Uterus (tissue), 4 donors: ENCODE data around the gene TRPM1. TPM values are rescaled to one million over a fixed set of nuclear protein-coding genes. Genes with fewer than 3 reads are reported as not detected.

Experiments used
- DNase-seq, 2 donors: peaks; one replicate each; pipeline ENCODE4 v3.0.0-alpha.2; 2019 to 2020
- H3K27ac ChIP-seq, 2 donors: fragments of 200-600 bp; sonication (generic); 1 replicate in 1 of 2; 2 replicates in 1 of 2; pipeline ENCODE4 v1.5.1; 2016 to 2018
- H3K27me3 ChIP-seq, 2 donors: fragments of 200-600 bp; sonication (generic); one replicate each; pipeline ENCODE4 v1.5.1; 2018 to 2019; ENCODE audit warnings: control low read depth in 1 of 2
- H3K36me3 ChIP-seq, 2 donors: fragments of 200-600 bp; sonication (generic); one replicate each; pipeline ENCODE4 v1.5.1; 2019; ENCODE audit warnings: control low read depth in 1 of 2
- H3K4me1 ChIP-seq, 2 donors: fragments of 200-600 bp; sonication (generic); one replicate each; pipeline ENCODE4 v1.5.1; 2018 to 2019; ENCODE audit warnings: control low read depth in 1 of 2
- H3K4me3 ChIP-seq, 2 donors: fragments of 200-600 bp; sonication (generic); 1 replicate in 1 of 2; 2 replicates in 1 of 2; pipeline ENCODE4 v1.5.1; 2018 to 2019; ENCODE audit warnings: mild to moderate bottlenecking in 1 of 2
- H3K9me3 ChIP-seq, 2 donors: fragments of 200-600 bp; sonication (generic); one replicate each; pipeline ENCODE4 v1.5.1; 2019; ENCODE audit warnings: control low read depth in 1 of 2
- POLR2A ChIP-seq, 2 donors: fragments of 450-650 bp; IDR thresholded peaks; one replicate each; pipeline ENCODE4 v1.6.1; 2016; ENCODE audit warnings: antibody characterized with exemption in 2 of 2, mild to moderate bottlenecking in 1 of 2, moderate library complexity in 1 of 2
- intact Hi-C: fragments of 100-400 bp; cut with DNase I; formaldehyde crosslinking; loops from one replicate; pipeline ENCODE4 v1.15.1; 2023; ENCODE audit warnings: low total_unique reads
- total RNA-seq, 4 donors: library from RNA; depleted of rRNA in 3 of 4; stranded (reverse); fragments of >200 nt in 3 of 4; gene quantifications; one replicate each; pipeline versions ENCODE4 v1.1.0 to v1.2.4, GENCODE V29; 2014 to 2023
- TF ChIP-seq, protein P1 (sequence below), 4 experiments: fragments of 200-600 bp in 2 of 4; fragments of 450-650 bp in 2 of 4; sonication (generic) in 2 of 4; IDR thresholded peaks; one replicate each; pipeline ENCODE4 v1.5.1; 2016 to 2019; ENCODE audit warnings: antibody characterized with exemption in 4 of 4, mild to moderate bottlenecking in 2 of 4, moderate library complexity in 1 of 4
- donor health status: DM: yes; HTN: yes; CAD: no.

The TRPM1 gene
- total RNA-seq, 4 donors from 2014 or later, result not detected

DNA sequence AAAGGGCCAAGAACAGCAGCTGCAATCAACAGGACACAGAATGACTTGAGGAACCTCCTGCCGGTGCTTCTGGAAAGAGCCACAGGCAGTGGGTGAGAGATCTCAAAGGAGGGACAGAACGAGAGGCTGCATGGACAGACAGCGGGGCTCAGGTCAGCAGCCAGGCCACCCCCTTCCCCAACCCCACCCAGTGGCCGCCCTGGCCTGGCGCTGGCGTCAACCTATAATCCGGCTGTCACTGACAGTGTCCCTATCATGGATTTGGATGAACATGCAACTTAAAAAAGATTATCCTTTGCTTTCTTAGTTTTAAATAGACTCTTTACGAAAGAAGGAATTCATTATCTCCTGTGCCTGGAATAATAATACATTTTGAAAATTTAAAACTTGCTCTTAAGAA lies 54.1 kb downstream of the TRPM1 start:
- Histone ChIP-seq H3K9me3 (no peaks in the 10 kb centered on the region), H3K4me1 (no peaks in the 10 kb centered on the region), H3K36me3 (no peaks in the 10 kb centered on the region), H3K27ac (no peak overlapping the region), H3K4me3 (no peak overlapping the region), H3K27me3 (no peaks in the 10 kb centered on the region)
- TF ChIP-seq, protein P1, sequence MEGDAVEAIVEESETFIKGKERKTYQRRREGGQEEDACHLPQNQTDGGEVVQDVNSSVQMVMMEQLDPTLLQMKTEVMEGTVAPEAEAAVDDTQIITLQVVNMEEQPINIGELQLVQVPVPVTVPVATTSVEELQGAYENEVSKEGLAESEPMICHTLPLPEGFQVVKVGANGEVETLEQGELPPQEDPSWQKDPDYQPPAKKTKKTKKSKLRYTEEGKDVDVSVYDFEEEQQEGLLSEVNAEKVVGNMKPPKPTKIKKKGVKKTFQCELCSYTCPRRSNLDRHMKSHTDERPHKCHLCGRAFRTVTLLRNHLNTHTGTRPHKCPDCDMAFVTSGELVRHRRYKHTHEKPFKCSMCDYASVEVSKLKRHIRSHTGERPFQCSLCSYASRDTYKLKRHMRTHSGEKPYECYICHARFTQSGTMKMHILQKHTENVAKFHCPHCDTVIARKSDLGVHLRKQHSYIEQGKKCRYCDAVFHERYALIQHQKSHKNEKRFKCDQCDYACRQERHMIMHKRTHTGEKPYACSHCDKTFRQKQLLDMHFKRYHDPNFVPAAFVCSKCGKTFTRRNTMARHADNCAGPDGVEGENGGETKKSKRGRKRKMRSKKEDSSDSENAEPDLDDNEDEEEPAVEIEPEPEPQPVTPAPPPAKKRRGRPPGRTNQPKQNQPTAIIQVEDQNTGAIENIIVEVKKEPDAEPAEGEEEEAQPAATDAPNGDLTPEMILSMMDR (IDR thresholded peaks at IDR 0.05), result no peak
- no peak for TF ChIP-seq POLR2A (IDR thresholded peaks at IDR 0.05)
- intact Hi-C loops, result no loop called here
- DNase-seq, result no peak

DNA sequence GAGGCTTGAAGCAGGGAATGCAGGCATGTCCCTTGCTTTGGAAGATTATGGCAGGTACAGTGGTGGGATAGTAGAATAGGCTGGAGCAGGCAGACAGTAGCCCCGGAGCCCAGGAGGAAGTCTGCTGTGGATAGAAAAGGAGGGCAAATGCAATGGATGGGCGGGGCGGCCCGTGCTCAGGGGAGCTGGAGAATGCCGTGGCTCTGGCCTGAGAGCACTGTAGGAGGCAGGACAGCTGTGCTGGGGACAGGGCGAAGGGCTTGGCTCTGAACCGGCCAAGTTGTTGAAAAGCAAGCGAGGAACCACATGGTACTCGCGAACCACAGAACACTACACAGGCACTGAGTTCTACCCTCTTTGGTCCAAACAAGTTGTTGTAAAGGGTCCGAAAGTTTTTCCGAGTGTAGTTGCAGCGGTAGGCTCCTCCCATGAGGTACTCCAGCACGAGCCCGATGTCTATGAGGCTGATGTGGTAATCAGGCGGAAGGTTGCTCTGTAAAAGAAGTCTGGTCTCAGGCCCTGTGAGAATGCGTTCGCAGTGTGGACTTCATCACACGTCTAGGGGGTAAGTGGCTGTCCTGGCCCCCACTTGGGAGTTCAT lies 54.7 kb downstream of the TRPM1 start:
- H3K36me3 ChIP-seq, result no peaks in the 10 kb centered on the region
- H3K27ac ChIP-seq, result no peak overlapping the region
- H3K9me3 ChIP-seq, result no peaks in the 10 kb centered on the region
- TF ChIP-seq POLR2A (IDR thresholded peaks at IDR 0.05), result no peak
- TF ChIP-seq, protein P1 (IDR thresholded peaks at IDR 0.05), result no peak
- no peaks in the 10 kb centered on the region for H3K27me3 ChIP-seq
- no peak for DNase-seq
- H3K4me1 ChIP-seq, result no peaks in the 10 kb centered on the region
- no peak overlapping the region for H3K4me3 ChIP-seq
- intact Hi-C loops, result no loop called here

DNA sequence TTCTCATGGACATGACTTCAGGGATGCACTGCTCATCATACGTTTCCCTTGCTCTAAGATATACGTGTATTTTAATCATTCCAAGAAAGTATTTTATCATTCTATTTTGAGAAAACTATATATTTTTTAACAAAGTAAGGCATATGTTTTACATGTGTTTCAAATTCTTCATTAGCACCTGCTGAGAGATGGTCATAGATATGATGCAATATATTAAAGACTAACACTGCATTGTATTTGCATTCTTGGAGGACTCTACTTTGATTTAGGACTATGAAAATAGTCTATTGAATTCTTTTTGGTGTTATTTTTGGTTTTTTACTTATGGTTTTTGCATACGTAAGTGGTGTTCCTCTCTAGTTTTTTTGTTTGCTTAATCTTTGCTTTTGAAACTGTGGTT lies 55.9 kb downstream of the TRPM1 start:
- Histone ChIP-seq H3K9me3 (no peaks in the 10 kb centered on the region), H3K4me1 (no peaks in the 10 kb centered on the region), H3K27me3 (no peaks in the 10 kb centered on the region), H3K27ac (no peak overlapping the region), H3K4me3 (no peak overlapping the region), H3K36me3 (no peaks in the 10 kb centered on the region)
- no peak for DNase-seq
- intact Hi-C loops, result no loop called here
- no peak for TF ChIP-seq POLR2A (IDR thresholded peaks at IDR 0.05)
- TF ChIP-seq, protein P1 (IDR thresholded peaks at IDR 0.05), result no peak

DNA sequence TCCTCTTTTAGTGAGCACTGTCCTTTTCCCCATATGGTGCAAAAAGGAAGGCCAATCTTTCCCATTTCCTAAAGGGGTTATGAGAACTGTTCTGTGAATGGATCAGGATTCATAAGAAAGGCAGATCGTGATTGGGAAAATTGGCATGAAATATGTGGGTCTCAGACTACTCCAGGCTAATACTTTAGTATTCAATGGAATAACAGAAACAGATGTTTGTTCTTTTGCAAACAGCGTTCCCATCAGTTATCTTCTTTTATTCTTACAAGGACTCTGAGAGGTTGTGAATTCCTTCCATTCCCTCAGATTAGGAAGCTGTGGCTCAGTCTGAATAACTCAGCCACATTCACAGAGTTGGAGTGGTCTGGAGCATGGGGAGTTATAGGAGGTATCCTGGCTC lies 58.8 kb downstream of the TRPM1 start:
- Histone ChIP-seq H3K27me3 (no peaks in the 10 kb centered on the region), H3K36me3 (no peaks in the 10 kb centered on the region), H3K4me1 (no peaks in the 10 kb centered on the region), H3K27ac (no peak overlapping the region), H3K4me3 (no peak overlapping the region), H3K9me3 (no peaks in the 10 kb centered on the region)
- TF ChIP-seq, protein P1 (IDR thresholded peaks at IDR 0.05), result no peak
- no peak for TF ChIP-seq POLR2A (IDR thresholded peaks at IDR 0.05)
- intact Hi-C loops, result no loop called here
- DNase-seq, result no peak

DNA sequence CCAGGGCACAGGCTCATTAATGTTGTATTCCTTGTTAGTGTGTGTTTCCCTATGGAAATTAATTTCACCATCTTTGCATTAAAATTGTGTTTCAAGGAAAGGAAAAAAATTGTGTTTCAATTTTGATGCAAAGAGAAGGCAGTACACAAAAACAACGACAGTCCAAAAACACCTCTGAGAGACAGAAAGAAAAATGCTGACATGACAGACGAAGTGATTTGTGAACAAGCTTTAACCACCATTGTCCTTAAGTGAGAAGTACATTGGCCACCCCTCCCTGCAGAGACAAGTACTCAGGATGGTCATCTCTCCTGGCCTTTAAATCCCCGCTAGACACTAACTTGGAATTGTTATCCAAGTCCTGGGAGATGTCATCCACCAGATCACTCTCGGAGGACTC lies 59.9 kb downstream of the TRPM1 start:
- DNase-seq, result no peak
- TF ChIP-seq, protein P1 (IDR thresholded peaks at IDR 0.05), result no peak
- no peak for TF ChIP-seq POLR2A (IDR thresholded peaks at IDR 0.05)
- Histone ChIP-seq H3K9me3 (no peaks in the 10 kb centered on the region), H3K4me3 (no peak overlapping the region), H3K27ac (no peak overlapping the region), H3K36me3 (no peaks in the 10 kb centered on the region), H3K27me3 (no peaks in the 10 kb centered on the region), H3K4me1 (no peaks in the 10 kb centered on the region)
- intact Hi-C loops, result no loop called here
